Ecto neural progenitor cell (in vitro differentiated cells): ENCODE measurements around the gene DEAF1.
"Not testable (repeated sequence)": the region's sequence is repeated elsewhere in the genome, so short reads cannot be mapped to it uniquely, and the experiment has no call there.

Experiments used
- DNase-seq: peaks from one replicate; pipeline ENCODE4 v3.0.0-alpha.2; 2018; ENCODE audit warnings: low spot score

DEAF1 gene

GRCh38 chr11:679271-680207 is 15.5 kb downstream of the DEAF1 start:
- no peak for DNase-seq

- no peak for DNase-seq
Observed at GRCh38 chr11:678297-678696, 16.7 kb downstream of the DEAF1 start.

DNA sequence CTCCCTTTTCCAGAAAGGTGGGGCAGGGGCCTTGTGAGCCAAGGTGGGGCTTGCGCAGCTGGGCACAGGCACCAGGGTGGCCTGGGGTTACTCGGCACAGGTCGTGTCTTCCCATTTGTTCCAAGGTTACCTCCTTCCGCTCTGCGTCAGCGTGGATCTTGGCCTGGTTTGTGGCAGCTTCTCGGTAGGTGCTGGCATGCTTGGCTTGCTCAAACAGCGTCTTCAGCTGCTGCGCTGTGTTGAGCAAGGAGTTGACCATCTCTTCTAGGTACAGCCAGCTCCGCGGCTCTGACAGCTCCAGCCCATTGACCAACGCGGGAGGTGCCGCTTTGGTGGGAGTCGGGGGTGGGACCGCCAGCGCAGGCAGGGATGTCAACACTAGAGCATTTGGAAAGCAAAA is 20.6 kb downstream of the DEAF1 start:
- DNase-seq = no peak

DNA sequence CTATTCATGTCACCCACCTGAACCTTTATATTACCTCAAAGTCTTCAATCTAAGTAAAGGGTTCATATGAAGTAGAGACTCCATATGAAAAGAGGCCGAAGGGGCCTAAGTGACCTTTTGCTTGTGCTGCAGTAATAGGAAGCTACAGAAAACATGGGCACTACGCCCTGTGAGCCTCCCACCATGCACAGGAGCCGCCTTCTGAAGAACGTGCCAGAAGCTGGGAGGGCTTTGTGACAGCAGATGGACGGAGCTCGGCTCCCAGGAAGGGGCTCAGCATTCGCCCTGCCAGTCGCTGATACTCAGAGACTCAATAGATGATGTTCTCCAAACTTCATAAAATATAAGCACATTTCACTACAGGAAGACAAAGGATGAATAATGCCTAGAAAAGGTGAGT is 21.2 kb downstream of the DEAF1 start:
- no peak for DNase-seq

GRCh38 chr11:665704-666281 is 29.2 kb downstream of the DEAF1 start:
- DNase-seq = no peak

DNA sequence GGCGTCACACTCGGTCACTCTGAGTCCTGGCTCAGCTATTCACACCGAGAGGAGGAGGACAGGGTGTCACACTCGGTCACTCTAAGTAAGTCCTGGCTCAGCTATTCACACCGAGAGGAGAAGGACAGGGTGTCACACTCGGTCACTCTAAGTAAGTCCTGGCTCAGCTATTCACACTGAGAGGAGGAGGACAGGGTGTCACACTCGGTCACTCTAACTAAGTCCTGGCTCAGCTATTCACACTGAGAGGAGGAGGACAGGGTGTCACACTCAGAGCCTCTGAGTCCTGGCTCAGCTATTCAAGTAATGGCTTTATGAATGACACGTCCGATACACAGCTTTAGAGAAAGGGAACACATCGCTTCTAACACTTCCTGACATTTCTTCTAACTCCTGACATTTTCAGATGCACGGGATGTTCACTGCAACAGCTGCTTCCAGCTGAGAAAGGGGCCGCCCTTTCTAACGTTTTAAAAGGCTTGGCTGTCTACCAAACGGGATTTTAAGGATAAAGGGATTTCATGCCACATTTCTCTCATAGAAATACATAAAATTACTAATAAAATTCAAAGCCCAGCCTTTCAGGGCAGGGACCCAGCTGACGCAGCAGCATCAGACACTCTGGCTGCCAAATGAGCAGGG is 29.8 kb downstream of the DEAF1 start:
- no peak for DNase-seq

- DNase-seq = peak; percentile 73
Observed at GRCh38 chr11:662689-663274, 32.2 kb downstream of the DEAF1 start.

DNA sequence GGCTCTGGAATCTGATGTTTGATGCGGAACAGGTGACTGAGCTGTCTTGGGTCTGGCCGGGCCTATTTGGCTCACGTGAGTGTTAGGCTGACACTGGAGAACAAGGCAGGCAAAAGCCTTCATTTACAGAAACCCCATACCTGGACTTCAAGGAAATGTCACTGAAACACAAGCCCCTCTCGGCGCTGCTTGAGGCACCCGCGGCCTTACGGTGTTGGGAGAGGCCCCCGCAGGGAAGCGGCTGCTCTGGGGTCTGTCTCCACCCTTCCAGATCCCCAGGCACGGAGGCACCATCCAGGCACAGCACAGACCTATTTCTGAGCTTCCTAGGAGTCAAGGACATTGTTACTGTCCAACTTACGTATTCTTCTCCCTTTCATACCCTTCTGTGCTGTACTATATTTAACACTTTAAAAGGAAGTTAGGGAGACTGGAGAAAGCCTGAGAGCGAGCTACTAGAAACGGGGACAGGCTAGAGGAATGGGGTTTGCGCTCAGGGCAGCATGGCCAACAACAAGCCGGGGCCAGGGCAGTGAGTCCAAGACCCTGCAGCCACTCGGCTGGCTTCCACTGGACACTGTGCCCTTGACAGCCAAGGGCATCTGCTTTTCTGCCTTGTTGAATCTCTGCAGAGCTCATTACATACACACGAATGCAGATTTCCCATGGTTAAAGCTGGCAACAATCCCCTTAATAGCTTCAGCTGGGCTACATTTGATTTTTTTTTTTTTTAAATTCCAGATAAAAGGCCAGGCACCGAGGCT is 34.2 kb downstream of the DEAF1 start:
- DNase-seq = no peak

DNA sequence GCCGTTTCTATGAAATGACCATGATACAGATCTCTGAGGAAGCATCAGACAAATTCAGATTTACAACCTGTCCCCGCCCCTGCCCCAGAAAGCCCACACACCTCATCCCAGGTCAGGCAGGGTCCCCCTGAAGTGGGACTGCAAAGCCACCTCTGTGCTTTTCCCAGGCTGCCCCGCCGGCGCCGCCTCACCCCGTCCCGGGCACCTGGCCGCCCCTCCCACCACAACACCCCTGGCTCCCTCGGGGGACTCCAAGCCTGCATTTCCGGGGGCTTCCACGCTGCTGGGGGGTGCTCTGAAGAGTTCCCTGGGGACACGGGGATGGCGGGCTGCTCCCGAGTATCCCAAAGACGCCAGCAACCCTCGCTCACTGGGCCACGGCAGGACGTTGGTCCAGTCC is 34.7 kb downstream of the DEAF1 start:
- DNase-seq = no peak

- DNase-seq = no peak
Observed at GRCh38 chr11:659532-660085, 35.4 kb downstream of the DEAF1 start.

- DNase-seq = no peak
Observed at GRCh38 chr11:657691-658126, 37.3 kb downstream of the DEAF1 start.

DNA sequence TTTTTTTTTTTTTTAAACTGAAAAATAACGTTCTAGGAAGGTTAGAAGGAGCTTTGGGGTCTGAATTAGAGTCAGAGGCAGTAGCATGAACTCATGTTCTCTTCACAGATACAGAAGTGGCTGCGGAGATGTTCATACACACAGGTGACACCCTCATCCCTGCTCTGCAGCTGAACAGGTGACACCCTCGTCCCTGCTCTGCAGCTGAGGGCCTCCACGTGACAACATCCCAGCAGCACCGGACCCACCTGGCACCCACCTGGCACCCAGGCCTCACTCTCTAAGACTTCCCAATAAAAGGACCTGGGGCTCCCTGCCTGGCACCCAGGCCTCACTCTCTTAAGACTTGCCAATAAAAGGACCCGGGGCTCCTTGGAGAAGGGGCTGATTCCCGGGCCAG is 38.2 kb downstream of the DEAF1 start:
- no peak for DNase-seq

GRCh38 chr11:656426-656825 is 38.6 kb downstream of the DEAF1 start:
- no peak for DNase-seq

DNA sequence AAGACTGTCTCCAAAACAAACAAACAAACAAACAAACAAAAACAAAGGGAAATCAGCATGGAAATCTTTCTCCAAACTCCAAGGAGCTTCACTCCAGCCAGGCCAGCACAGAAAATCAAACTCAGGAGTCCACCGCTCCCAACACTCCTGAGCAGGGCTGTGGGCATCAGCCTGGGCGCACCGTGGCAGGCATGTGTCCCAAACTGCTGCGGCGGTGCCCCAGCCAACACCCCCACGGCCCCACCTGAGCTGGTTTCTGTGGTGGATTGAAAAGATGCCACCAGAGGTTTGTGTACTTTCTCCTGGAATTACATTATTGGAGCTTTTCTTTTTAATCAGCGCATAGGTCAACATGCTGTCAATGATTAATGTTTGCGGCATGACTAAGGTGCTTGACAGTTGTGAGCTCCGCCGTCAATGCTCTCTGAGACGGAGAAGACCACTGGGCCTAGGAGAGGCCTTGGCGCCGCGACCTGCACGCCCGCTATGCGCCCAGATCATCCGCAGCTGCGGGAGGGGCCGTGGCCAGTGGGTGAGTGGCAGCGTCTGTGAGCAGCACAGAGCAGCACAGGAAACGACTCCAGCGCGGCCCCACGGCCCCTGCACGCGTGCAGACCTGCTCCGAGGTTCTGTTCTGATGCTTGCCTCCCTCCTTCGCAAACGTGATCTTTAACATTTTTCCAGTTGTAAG is 39.8 kb downstream of the DEAF1 start:
- no peak for DNase-seq

DNA sequence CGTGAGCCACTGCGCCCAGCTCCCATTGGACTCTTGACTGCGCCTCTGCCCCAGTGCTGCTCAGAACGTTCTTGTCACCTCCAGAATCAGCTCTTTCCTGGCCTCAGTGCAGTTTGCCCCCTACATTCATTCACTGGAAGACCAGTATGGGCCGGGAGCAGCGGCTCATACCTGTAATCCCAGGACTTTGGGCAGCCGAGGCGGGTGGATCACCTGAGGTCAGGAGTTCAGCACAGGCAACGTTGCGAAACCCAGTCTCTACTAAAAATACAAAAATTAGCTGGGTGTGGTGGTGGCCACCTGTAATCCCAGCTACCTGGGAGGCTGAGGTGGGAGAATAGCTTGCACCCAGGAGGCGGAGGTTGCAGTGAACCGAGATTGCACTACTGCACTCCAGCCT is 40.6 kb downstream of the DEAF1 start:
- not testable (repeated sequence) for DNase-seq

DNA sequence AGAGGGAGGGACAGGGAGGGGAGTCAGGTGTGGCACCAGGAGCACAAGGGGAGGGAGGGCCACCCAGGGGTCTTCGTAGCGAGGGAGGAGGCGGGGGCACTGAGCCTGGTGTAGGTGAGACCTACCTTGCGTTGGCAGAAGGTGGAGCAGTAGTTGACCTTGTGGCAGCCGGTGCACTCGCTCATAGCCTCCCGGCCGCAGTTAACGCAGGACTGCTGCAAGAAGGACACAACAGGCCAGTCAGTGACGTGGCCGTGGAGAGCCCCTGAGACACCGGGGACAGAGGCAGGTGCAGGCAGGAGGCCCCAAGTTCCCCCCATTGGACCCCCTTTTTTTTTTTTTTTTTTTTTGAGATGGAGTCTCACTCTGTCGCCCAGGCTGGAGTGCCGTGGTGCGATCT is 41.2 kb downstream of the DEAF1 start:
- DNase-seq = no peak

GRCh38 chr11:653136-653535 is 41.9 kb downstream of the DEAF1 start:
- not testable (repeated sequence) for DNase-seq

DNA sequence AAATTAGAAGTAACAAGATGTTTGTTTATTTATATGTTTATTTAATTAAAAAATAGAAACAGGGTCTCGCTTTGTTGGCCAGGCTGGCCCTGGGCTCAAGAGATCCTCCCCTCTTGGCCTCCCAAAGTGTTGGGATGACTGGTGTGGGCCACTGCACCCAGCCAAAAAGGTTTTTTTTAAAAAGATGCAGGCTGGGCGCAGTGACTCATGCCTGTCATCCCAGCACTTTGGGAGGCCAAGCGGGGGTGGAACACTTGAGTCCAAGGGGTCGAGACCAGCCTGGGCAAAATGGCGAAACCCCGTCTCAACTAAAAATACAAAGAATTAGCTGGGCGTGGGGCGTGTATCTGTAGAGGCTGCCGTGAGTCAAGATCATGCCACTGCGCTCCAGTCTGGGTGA is 44.5 kb downstream of the DEAF1 start:
- no peak for DNase-seq

- not testable (repeated sequence) for DNase-seq
Observed at GRCh38 chr11:647672-648158, 47.3 kb downstream of the DEAF1 start.

- no peak for DNase-seq
Observed at GRCh38 chr11:646214-646613, 48.8 kb downstream of the DEAF1 start.

- no peak for DNase-seq
Observed at GRCh38 chr11:645536-645935, 49.5 kb downstream of the DEAF1 start.
